H1 (cell line): ENCODE results near the gene TSPAN32. TPM values are rescaled to one million over a fixed set of nuclear protein-coding genes. Genes with fewer than 3 reads are reported as not detected.

Experiments
- polyA plus RNA-seq, 7 experiments: library from polyadenylated mRNA; depleted of rRNA in 3 of 7; stranded (reverse) in 5 of 7; unstranded in 2 of 7; fragments of >200 nt in 5 of 7; fragments of 200-250 nt in 2 of 7; gene quantifications; 1 replicate in 5 of 7; 2 replicates in 1 of 7; 4 replicates in 1 of 7; pipeline versions ENCODE4 v1.2.1 to v1.2.3, GENCODE V29; 2011 to 2013; ENCODE audit warnings: missing spikeins in 2 of 7, mixed read lengths in 2 of 7
- small RNA-seq: library from polyadenylated mRNA; stranded (forward); fragments of <200 nt; extraction: miRNeasy Mini kit (QIAGEN cat#:217004); gene quantifications from one replicate; pipeline ENCODE3, GENCODE V24; 2013; ENCODE audit not compliant: insufficient read depth
- total RNA-seq: library from RNA; stranded (reverse); fragmentation: NEBNext Ultra II Directional; extraction: Animal tissue kit (Norgen Biotek cat#: 25700); gene quantifications from 2 replicates; pipeline ENCODE4 v1.2.1, GENCODE V29; 2021

TSPAN32 gene
- total and polyA plus RNA-seq, 2 of the 8 experiments (the other 6 are each of a cell fraction or from before 2014, with no cell fraction given): not detected

Small RNAs within 50 kb of the gene (small RNA-seq; reads per million reads assigned to genes)
- gene RNU6-878P: not detected

Other genes with a start within 250 kb of the TSPAN32 start
- 1.3 and 1.5 TPM in 2 replicates for gene IGF2, start 162.6 kb upstream of the TSPAN32 start, total RNA-seq
- gene IGF2, start 162.6 kb upstream of the TSPAN32 start, polyA plus RNA-seq (2011; rRNA removed): 0.74 and 2.0 TPM in 2 replicates
- not detected in 2 replicates for gene INS, start 140.8 kb upstream of the TSPAN32 start, total RNA-seq
- not detected in 2 replicates for gene INS, start 140.8 kb upstream of the TSPAN32 start, polyA plus RNA-seq (2011; rRNA removed)
- gene TH, start 130.2 kb upstream of the TSPAN32 start, total RNA-seq: not detected in 2 replicates
- 0.09 and 0.16 TPM in 2 replicates for gene TH, start 130.2 kb upstream of the TSPAN32 start, polyA plus RNA-seq (2011; rRNA removed)
- gene ASCL2, start 31.4 kb upstream of the TSPAN32 start, total RNA-seq: 0.23 and 0.56 TPM in 2 replicates
- gene ASCL2, start 31.4 kb upstream of the TSPAN32 start, polyA plus RNA-seq (2011; rRNA removed): 0.41 and 0.51 TPM in 2 replicates
- not detected in 2 replicates for gene C11orf21, start 95 bp upstream of the TSPAN32 start, total RNA-seq
- not detected in 2 replicates for gene C11orf21, start 95 bp upstream of the TSPAN32 start, polyA plus RNA-seq (2011; rRNA removed)
- 238 and 240 TPM in 2 replicates for gene CD81, start 75.3 kb downstream of the TSPAN32 start, total RNA-seq
- gene CD81, start 75.3 kb downstream of the TSPAN32 start, polyA plus RNA-seq (2011; rRNA removed): 309 and 386 TPM in 2 replicates
- gene TSSC4, start 98.7 kb downstream of the TSPAN32 start, total RNA-seq: 39.3 and 44.3 TPM in 2 replicates
- gene TSSC4, start 98.7 kb downstream of the TSPAN32 start, polyA plus RNA-seq (2011; rRNA removed): 34.0 and 49.6 TPM in 2 replicates
- 0.11 TPM in 1 of 2 replicates, not detected in the other for gene TRPM5, start 142.5 kb downstream of the TSPAN32 start, total RNA-seq
- gene TRPM5, start 142.5 kb downstream of the TSPAN32 start, polyA plus RNA-seq (2011; rRNA removed): 0.02 and 0.05 TPM in 2 replicates
- 2.0 and 2.4 TPM in 2 replicates for gene KCNQ1, start 143.0 kb downstream of the TSPAN32 start, total RNA-seq
- gene KCNQ1, start 143.0 kb downstream of the TSPAN32 start, polyA plus RNA-seq (2011; rRNA removed): 1.9 and 2.4 TPM in 2 replicates